PC-9 (cell line): ENCODE measurements around the gene IL16. TPM values are rescaled to one million over a fixed set of nuclear protein-coding genes. Genes with fewer than 3 reads are reported as not detected.

Experiments
- BruUV-seq: library from RNA; stranded (reverse); fragments of 400-500 nt; replicated peaks from 2 replicates; lab custom pipeline; 2021; lab: Mats Ljungman, UMichigan
- CTCF ChIA-PET: fragments of 300-600 bp; sonication (Branson Sonifier 250); formaldehyde crosslinking; loops from one replicate; lab custom pipeline; 2022; ENCODE audit warnings: antibody characterized with exemption; lab: Charles Lee
- POLR2A ChIA-PET: fragments of 300-600 bp; sonication (Branson Sonifier 250); formaldehyde crosslinking; loops from one replicate; lab custom pipeline; 2022; ENCODE audit warnings: antibody characterized with exemption; ENCODE audit not compliant: unreplicated experiment; lab: Charles Lee
- DNase-seq, 2 experiments: peaks; one replicate each; pipeline versions ENCODE4 v3.0.0 to v3.0.0-alpha.2; 2015 to 2022; ENCODE audit warnings: mixed read lengths in 1 of 2
- H2AFZ ChIP-seq: fragments of 200-600 bp; sonication (generic); 2 replicates; pipeline ENCODE4 v1.8.1; 2017; ENCODE audit warnings: antibody characterized with exemption
- H3F3A ChIP-seq: fragments of 200-600 bp; sonication (generic); 2 replicates; pipeline ENCODE4 v1.8.1; 2017; ENCODE audit warnings: antibody characterized with exemption, mild to moderate bottlenecking, low read depth; ENCODE audit not compliant: insufficient read depth
- H3K27ac ChIP-seq: fragments of 200-600 bp; sonication (generic); 2 replicates; pipeline ENCODE4 v1.6.1; 2016; ENCODE audit warnings: mixed run types
- H3K27me3 ChIP-seq: fragments of 200-600 bp; sonication (generic); 2 replicates; pipeline ENCODE4 v1.6.1; 2016; ENCODE audit warnings: low read depth, mixed run types; ENCODE audit not compliant: insufficient read depth
- H3K36me3 ChIP-seq: fragments of 200-600 bp; sonication (generic); 2 replicates; pipeline ENCODE4 v1.6.1; 2016; ENCODE audit warnings: low read depth, mixed run types
- H3K4me1 ChIP-seq: fragments of 200-600 bp; sonication (generic); replicated peaks from 2 replicates; pipeline ENCODE4 v1.6.1; 2016; ENCODE audit warnings: mixed run types; ENCODE audit not compliant: insufficient read depth
- H3K4me2 ChIP-seq: fragments of 200-600 bp; sonication (generic); 2 replicates; pipeline ENCODE4 v1.6.1; 2017; ENCODE audit warnings: mixed run types
- H3K4me3 ChIP-seq: fragments of 200-600 bp; sonication (generic); 2 replicates; pipeline ENCODE4 v1.6.1; 2016; ENCODE audit warnings: mixed run types
- H3K79me2 ChIP-seq: fragments of 200-600 bp; sonication (generic); 2 replicates; pipeline ENCODE4 v1.6.1; 2017; ENCODE audit warnings: low read depth, mixed run types
- H3K9me2 ChIP-seq: fragments of 200-600 bp; sonication (generic); 2 replicates; pipeline ENCODE4 v1.8.1; 2017; ENCODE audit warnings: mild to moderate bottlenecking; ENCODE audit not compliant: insufficient read depth
- H3K9me3 ChIP-seq: fragments of 200-600 bp; sonication (generic); 2 replicates; pipeline ENCODE4 v1.8.1; 2016; ENCODE audit warnings: low read depth; ENCODE audit not compliant: insufficient read depth
- H4K20me1 ChIP-seq: fragments of 200-600 bp; sonication (generic); 2 replicates; pipeline ENCODE4 v1.8.1; 2017; ENCODE audit not compliant: insufficient read depth
- EZH2 ChIP-seq: fragments of 200-600 bp; sonication (generic); IDR thresholded peaks from 2 replicates; pipeline ENCODE4 v1.8.0; 2017; ENCODE audit warnings: antibody characterized with exemption, low read depth
- intact Hi-C: fragments of 100-400 bp; cut with micrococcal nuclease; formaldehyde crosslinking; loops from one replicate; pipeline ENCODE4 v1.10.0; 2022; ENCODE audit not compliant: unreplicated experiment
- total RNA-seq: library from RNA; stranded (reverse); gene quantifications from 2 replicates; pipeline ENCODE4 v1.2.3, GENCODE V29; 2021
- TF ChIP-seq, protein P1 (sequence below): fragments of 200-600 bp; sonication (generic); conservative IDR thresholded peaks from 2 replicates; pipeline ENCODE4 v1.6.1; 2017; ENCODE audit warnings: mixed run types, antibody characterized with exemption, mild to moderate bottlenecking, moderate library complexity

Gene IL16
- total RNA-seq, 1 experiment from 2014 or later, result 0.50 TPM

DNA sequence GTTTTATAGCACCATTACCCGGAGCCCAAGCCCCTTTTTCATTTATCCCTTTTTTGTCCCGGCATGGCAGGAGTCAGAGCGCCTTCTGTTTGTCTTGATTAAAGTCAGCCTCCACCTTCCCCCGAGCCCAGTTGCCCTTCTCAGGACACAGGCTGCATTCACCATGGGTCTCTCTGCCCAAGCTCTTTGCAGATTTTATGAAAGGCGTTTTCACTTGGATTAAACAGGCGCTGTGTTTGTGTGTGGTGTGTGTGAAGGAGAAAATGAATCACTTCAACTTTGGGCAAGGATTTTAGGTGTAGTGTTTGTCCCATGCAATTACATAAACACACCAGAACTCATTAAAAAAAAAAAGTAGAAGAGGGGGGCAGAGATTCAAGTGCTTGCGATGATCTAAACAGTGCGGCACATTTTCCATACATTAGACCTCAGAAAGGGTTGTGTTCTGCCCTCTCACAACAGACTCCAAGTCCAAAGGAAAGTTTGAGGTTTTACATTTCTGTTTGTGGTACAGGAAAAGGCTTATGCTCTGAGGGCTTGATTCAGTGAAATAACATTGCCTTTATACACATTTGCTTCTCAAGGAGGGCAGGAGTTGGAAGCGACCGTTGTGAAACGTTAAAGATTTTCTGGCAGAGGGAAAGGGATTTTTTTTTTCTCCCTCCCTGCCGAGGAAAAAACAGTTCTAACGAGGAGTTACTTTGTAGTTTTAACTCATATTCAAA is 14.5 kb upstream of the IL16 start:
- Histone ChIP-seq H2AFZ (no peak overlapping the region), H3K36me3 (no peaks in the 10 kb centered on the region), H3K27me3 (peaks cover 69% of the 10 kb centered on the region), H3K79me2 (no peaks in the 10 kb centered on the region), H3K4me2 (no peak overlapping the region), H3F3A (no peaks in the 10 kb centered on the region), H3K4me3 (no peak overlapping the region), H3K27ac (no peak overlapping the region), H4K20me1 (no peaks in the 10 kb centered on the region), H3K9me2 (no peaks in the 10 kb centered on the region), H3K4me1 (no peaks in the 10 kb centered on the region), H3K9me3 (no peaks in the 10 kb centered on the region)
- POLR2A ChIA-PET, result no interaction called here
- TF ChIP-seq EZH2, result no peak
- TF ChIP-seq, protein P1, sequence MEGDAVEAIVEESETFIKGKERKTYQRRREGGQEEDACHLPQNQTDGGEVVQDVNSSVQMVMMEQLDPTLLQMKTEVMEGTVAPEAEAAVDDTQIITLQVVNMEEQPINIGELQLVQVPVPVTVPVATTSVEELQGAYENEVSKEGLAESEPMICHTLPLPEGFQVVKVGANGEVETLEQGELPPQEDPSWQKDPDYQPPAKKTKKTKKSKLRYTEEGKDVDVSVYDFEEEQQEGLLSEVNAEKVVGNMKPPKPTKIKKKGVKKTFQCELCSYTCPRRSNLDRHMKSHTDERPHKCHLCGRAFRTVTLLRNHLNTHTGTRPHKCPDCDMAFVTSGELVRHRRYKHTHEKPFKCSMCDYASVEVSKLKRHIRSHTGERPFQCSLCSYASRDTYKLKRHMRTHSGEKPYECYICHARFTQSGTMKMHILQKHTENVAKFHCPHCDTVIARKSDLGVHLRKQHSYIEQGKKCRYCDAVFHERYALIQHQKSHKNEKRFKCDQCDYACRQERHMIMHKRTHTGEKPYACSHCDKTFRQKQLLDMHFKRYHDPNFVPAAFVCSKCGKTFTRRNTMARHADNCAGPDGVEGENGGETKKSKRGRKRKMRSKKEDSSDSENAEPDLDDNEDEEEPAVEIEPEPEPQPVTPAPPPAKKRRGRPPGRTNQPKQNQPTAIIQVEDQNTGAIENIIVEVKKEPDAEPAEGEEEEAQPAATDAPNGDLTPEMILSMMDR, result no peak
- CTCF ChIA-PET, result no interaction called here
- no TSS peak for BruUV-seq
- DNase-seq, result no peak
- intact Hi-C loops, result no loop called here

DNA sequence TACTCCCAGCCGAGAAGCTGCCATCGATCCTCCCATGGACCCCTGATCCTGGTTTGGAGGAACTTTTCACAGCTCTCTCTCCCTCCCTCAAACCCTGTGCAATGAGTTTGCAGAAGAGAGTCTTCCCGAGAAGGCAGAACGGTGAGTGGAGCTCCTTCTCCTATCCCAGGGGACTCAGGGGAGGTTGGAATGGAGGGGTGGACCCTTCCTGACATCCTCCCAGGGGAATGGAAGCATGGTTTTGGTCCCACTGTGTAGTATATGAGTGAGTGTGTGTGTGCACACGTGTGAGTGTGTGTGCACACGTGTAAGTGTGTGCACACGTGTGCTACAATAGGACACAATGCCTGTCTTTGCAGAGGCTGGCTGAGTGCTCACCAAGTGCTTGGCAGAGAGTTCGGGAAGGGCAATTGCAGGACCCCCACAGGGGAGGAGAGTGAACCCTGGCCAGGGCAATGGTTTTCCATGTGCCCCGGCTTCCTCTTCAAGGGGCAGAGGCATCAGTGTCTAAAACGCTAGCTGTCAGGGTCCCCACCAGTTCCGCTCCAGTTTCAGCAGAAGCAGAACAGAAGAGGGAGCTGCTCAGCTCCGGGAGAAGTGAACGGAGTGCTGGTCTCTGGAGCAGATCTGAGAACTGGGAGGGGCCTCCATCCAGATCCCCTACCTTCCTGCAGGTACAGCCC is 13.8 kb upstream of the IL16 start:
- Histone ChIP-seq H4K20me1 (no peaks in the 10 kb centered on the region), H3K36me3 (no peaks in the 10 kb centered on the region), H3K79me2 (no peaks in the 10 kb centered on the region), H3K4me2 (no peak overlapping the region), H3K9me2 (no peaks in the 10 kb centered on the region), H3K9me3 (no peaks in the 10 kb centered on the region), H3K4me3 (no peak overlapping the region), H3K27me3 (peaks cover 76% of the 10 kb centered on the region), H2AFZ (no peak overlapping the region), H3K27ac (no peak overlapping the region), H3F3A (no peaks in the 10 kb centered on the region), H3K4me1 (no peaks in the 10 kb centered on the region)
- intact Hi-C loops, result no loop called here
- POLR2A ChIA-PET, result interaction anchor here (0.5 kb wide), 1 partner anchor 1752 kb away, joined by 8 read pairs; no protein-coding TSS in a partner anchor
- no TSS peak for BruUV-seq
- TF ChIP-seq EZH2, result no peak
- TF ChIP-seq, protein P1, result no peak
- DNase-seq, result no peak
- CTCF ChIA-PET, result no interaction called here

DNA sequence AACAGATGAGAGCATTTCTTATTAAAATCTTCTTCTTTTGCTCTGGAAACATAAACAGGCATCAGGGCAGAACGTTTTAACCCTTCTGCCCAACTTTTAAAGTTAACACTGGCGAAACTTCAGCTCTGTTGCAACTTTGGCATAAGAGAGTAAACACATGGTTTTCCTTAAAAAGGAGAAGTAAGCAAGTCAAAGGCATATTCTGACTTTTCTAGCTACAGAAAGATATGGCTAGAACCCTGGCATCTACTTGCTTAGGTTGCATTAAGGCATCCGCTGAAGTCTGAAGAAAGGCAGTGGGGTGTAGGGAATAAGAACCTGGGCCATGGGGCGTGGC is 13.3 kb upstream of the IL16 start:
- intact Hi-C loops, result no loop called here
- Histone ChIP-seq H3K9me2 (no peaks in the 10 kb centered on the region), H3K36me3 (no peaks in the 10 kb centered on the region), H3K4me3 (no peak overlapping the region), H3F3A (no peaks in the 10 kb centered on the region), H3K4me1 (no peaks in the 10 kb centered on the region), H3K4me2 (no peak overlapping the region), H4K20me1 (no peaks in the 10 kb centered on the region), H3K79me2 (no peaks in the 10 kb centered on the region), H2AFZ (no peak overlapping the region), H3K9me3 (no peaks in the 10 kb centered on the region), H3K27ac (no peak overlapping the region), H3K27me3 (peaks cover 81% of the 10 kb centered on the region)
- POLR2A ChIA-PET, result no interaction called here
- no peak for DNase-seq
- CTCF ChIA-PET, result no interaction called here
- no TSS peak for BruUV-seq
- TF ChIP-seq EZH2, result no peak
- TF ChIP-seq, protein P1, result no peak
